ENCODE measurements around the gene GLOD4. TPM values are rescaled to one million over a fixed set of nuclear protein-coding genes. Genes with fewer than 3 reads are reported as not detected.
A peak's percentile ranks its signal among the peaks of the same experiment; 100 is the strongest.

The GLOD4 gene
- total and polyA plus RNA-seq, 2 donors (not counting 1 experiment from before 2014, with no cell fraction given), result 31.7 to 62.8 TPM

DNA sequence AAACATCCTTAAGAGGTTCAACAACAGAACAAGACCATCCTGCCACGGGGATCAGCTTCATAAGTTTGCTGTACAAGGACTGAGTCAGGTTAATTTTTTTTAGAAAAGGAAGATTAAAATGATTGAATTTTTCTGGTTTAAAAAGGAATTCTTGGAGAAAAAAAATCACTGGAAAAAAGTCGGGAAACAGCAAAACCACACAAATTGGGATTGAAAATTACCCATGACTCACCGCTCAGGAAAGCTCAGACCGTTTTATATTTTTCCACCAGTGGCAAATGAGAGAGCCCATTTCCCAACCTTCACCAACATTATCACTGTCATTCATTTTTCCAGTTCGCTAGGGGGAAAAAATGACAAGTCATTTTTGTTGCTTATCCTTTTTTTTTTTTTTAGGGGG lies 46.7 kb upstream of the GLOD4 start:
- Histone ChIP-seq H3K79me2 (ENCODE audit: control insufficient read depth, insufficient read depth, low read length) (no peaks in the 10 kb centered on the region), H3K36me3 (ENCODE audit: control insufficient read depth, insufficient read depth, low read length) (no peaks in the 10 kb centered on the region), H3K4me3 (replicated peaks in 1 of 4; ENCODE audit: control extremely low read depth in 1 of 4, insufficient read depth in 1 of 4, low read depth in 3 of 4, low read length in 4 of 4) (no peak overlapping the region), H3K27ac (ENCODE audit: insufficient read depth, low read length) (no peak overlapping the region), H3K9ac (ENCODE audit: insufficient read depth, low read length) (no peak overlapping the region), H3K4me1 (ENCODE audit: control insufficient read depth, extremely low read depth, insufficient read depth, low read length) (no peaks in the 10 kb centered on the region), H3K27me3 (ENCODE audit: control insufficient read depth, insufficient read depth, low read length) (no peaks in the 10 kb centered on the region), H3K4me2 (ENCODE audit: extremely low read depth, insufficient read depth, low read length) (no peak overlapping the region), H4K20me1 (ENCODE audit: control insufficient read depth, extremely low read depth, insufficient read depth, low read length) (no peaks in the 10 kb centered on the region), H3K9me3 (ENCODE audit: control insufficient read depth, insufficient read depth, low read depth, low read length) (no peaks in the 10 kb centered on the region), H2AFZ (ENCODE audit: low read length) (no peak overlapping the region)
- peak in 1 of 2 donors; percentile 80 for DNase-seq (ENCODE audit: low read depth in 2 of 2)
- TF ChIP-seq, protein P1, sequence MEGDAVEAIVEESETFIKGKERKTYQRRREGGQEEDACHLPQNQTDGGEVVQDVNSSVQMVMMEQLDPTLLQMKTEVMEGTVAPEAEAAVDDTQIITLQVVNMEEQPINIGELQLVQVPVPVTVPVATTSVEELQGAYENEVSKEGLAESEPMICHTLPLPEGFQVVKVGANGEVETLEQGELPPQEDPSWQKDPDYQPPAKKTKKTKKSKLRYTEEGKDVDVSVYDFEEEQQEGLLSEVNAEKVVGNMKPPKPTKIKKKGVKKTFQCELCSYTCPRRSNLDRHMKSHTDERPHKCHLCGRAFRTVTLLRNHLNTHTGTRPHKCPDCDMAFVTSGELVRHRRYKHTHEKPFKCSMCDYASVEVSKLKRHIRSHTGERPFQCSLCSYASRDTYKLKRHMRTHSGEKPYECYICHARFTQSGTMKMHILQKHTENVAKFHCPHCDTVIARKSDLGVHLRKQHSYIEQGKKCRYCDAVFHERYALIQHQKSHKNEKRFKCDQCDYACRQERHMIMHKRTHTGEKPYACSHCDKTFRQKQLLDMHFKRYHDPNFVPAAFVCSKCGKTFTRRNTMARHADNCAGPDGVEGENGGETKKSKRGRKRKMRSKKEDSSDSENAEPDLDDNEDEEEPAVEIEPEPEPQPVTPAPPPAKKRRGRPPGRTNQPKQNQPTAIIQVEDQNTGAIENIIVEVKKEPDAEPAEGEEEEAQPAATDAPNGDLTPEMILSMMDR (conservative IDR thresholded peaks at IDR 0.05 in 1 of 2, IDR thresholded peaks at IDR 0.05 in 1 of 2; ENCODE audit: low read depth in 1 of 2, low read length in 2 of 2), result no peak
- no peak for TF ChIP-seq EZH2 (IDR thresholded peaks at IDR 0.05; ENCODE audit: low read length, missing control alignments)

DNA sequence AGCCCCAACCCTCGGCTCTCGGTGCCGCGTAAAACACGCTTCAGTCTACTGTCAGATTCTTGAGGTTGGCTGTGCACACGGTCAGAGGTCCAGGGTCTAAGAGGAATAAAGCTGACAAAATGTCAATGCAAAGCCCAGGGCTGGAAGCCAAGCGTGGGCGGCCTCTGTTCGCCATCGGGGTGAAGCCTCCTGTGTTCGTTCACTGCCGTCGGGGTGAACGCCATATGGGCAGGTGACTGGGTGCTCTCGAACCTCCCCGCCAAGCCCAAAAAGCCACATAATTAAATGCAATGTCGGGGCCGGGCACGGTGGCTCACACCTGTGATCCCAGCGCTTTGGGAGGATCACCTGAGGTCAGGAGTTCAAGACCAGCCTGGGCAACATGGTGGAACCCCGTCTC lies 44.7 kb upstream of the GLOD4 start:
- Histone ChIP-seq H3K9me3 (ENCODE audit: control insufficient read depth, insufficient read depth, low read depth, low read length) (no peaks in the 10 kb centered on the region), H3K27me3 (ENCODE audit: control insufficient read depth, insufficient read depth, low read length) (no peaks in the 10 kb centered on the region), H4K20me1 (ENCODE audit: control insufficient read depth, extremely low read depth, insufficient read depth, low read length) (no peaks in the 10 kb centered on the region), H3K4me3 (replicated peaks in 1 of 4; ENCODE audit: control extremely low read depth in 1 of 4, insufficient read depth in 1 of 4, low read depth in 3 of 4, low read length in 4 of 4) (no peak overlapping the region), H3K36me3 (ENCODE audit: control insufficient read depth, insufficient read depth, low read length) (peaks cover 4% of the 10 kb centered on the region), H3K79me2 (ENCODE audit: control insufficient read depth, insufficient read depth, low read length) (no peaks in the 10 kb centered on the region), H3K27ac (ENCODE audit: insufficient read depth, low read length) (no peak overlapping the region), H2AFZ (ENCODE audit: low read length) (no peak overlapping the region), H3K9ac (ENCODE audit: insufficient read depth, low read length) (no peak overlapping the region), H3K4me2 (ENCODE audit: extremely low read depth, insufficient read depth, low read length) (no peak overlapping the region), H3K4me1 (ENCODE audit: control insufficient read depth, extremely low read depth, insufficient read depth, low read length) (no peaks in the 10 kb centered on the region)
- no peak for DNase-seq (ENCODE audit: low read depth in 2 of 2)
- TF ChIP-seq, protein P1 (conservative IDR thresholded peaks at IDR 0.05 in 1 of 2, IDR thresholded peaks at IDR 0.05 in 1 of 2; ENCODE audit: low read depth in 1 of 2, low read length in 2 of 2), result no peak
- no peak for TF ChIP-seq EZH2 (IDR thresholded peaks at IDR 0.05; ENCODE audit: low read length, missing control alignments)

DNA sequence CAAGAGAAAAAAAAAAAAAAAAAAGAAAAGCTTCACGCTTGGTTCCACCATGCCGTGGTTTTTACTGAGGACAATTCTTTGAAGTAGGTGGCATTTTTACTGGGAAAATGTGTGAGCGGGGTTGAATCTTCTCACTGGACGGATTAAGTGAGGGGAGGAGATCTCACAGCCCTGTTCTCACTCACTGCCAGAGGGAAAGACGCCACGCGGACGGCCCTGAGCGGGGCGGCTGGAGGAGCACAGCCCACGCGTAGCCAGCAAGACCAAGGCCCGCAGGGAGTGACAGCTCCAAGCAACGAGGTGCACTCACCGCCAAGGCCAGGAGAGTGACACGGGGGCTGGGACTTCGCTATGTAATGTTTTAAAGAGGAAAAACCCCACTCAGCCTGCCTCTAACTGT lies 43.1 kb upstream of the GLOD4 start:
- no peak for DNase-seq (ENCODE audit: low read depth in 2 of 2)
- Histone ChIP-seq H3K36me3 (ENCODE audit: control insufficient read depth, insufficient read depth, low read length) (peaks cover 4% of the 10 kb centered on the region), H3K4me1 (ENCODE audit: control insufficient read depth, extremely low read depth, insufficient read depth, low read length) (no peaks in the 10 kb centered on the region), H3K9me3 (ENCODE audit: control insufficient read depth, insufficient read depth, low read depth, low read length) (no peaks in the 10 kb centered on the region), H3K79me2 (ENCODE audit: control insufficient read depth, insufficient read depth, low read length) (no peaks in the 10 kb centered on the region), H3K27ac (ENCODE audit: insufficient read depth, low read length) (no peak overlapping the region), H3K4me2 (ENCODE audit: extremely low read depth, insufficient read depth, low read length) (no peak overlapping the region), H3K4me3 (replicated peaks in 1 of 4; ENCODE audit: control extremely low read depth in 1 of 4, insufficient read depth in 1 of 4, low read depth in 3 of 4, low read length in 4 of 4) (no peak overlapping the region), H4K20me1 (ENCODE audit: control insufficient read depth, extremely low read depth, insufficient read depth, low read length) (no peaks in the 10 kb centered on the region), H3K27me3 (ENCODE audit: control insufficient read depth, insufficient read depth, low read length) (no peaks in the 10 kb centered on the region), H3K9ac (ENCODE audit: insufficient read depth, low read length) (no peak overlapping the region), H2AFZ (ENCODE audit: low read length) (no peak overlapping the region)
- no peak for TF ChIP-seq EZH2 (IDR thresholded peaks at IDR 0.05; ENCODE audit: low read length, missing control alignments)
- TF ChIP-seq, protein P1 (conservative IDR thresholded peaks at IDR 0.05 in 1 of 2, IDR thresholded peaks at IDR 0.05 in 1 of 2; ENCODE audit: low read depth in 1 of 2, low read length in 2 of 2), result no peak

Measured in fibroblast of lung (primary cell).